Tibial artery (tissue), 4 donors: ENCODE results near the gene NEB.

Source experiments
- DNase-seq, 2 donors: peaks; one replicate each; pipeline ENCODE4 v3.0.0-alpha.2; 2019
- H3K27ac ChIP-seq, 2 donors: fragments of 200-600 bp; sonication (generic) in 1 of 2; 1 replicate in 1 of 2; 2 replicates in 1 of 2; pipeline ENCODE4 v1.5.1; 2018 to 2019; ENCODE audit warnings: mild to moderate bottlenecking in 1 of 2
- H3K27me3 ChIP-seq, 2 donors: fragments of 200-600 bp; sonication (generic) in 1 of 2; one replicate each; pipeline versions ENCODE4 v1.5.1 to v1.6.0; 2016 to 2019
- H3K36me3 ChIP-seq, 3 donors: fragments of 200-600 bp; sonication (generic) in 2 of 3; one replicate each; pipeline ENCODE4 v1.5.1; 2016 to 2019; ENCODE audit warnings: mild to moderate bottlenecking in 2 of 3
- H3K4me1 ChIP-seq, 4 donors: fragments of 200-600 bp; sonication (generic) in 2 of 4; 1 replicate in 3 of 4; 2 replicates in 1 of 4; pipeline ENCODE4 v1.5.1; 2016 to 2019
- H3K4me3 ChIP-seq, 2 donors: fragments of 200-600 bp; sonication (generic) in 1 of 2; 1 replicate in 1 of 2; 2 replicates in 1 of 2; pipeline ENCODE4 v1.5.1; 2018 to 2019; ENCODE audit warnings: mild to moderate bottlenecking in 2 of 2
- H3K9me3 ChIP-seq, 3 donors: fragments of 200-600 bp; sonication (generic) in 1 of 3; one replicate each; pipeline ENCODE4 v1.5.1; 2016 to 2019
- intact Hi-C: fragments of 100-400 bp; cut with DNase I; formaldehyde crosslinking; loops from one replicate; pipeline ENCODE4 v1.15.0; 2023; ENCODE audit warnings: low total_unique reads
- TF ChIP-seq, protein P1 (sequence below), 2 experiments: fragments of 200-600 bp in 1 of 2; fragments of 450-650 bp in 1 of 2; IDR thresholded peaks; one replicate each; pipeline ENCODE4 v1.5.1; 2017 to 2019; ENCODE audit warnings: antibody characterized with exemption in 2 of 2, mild to moderate bottlenecking in 1 of 2, moderate library complexity in 1 of 2

NEB gene

DNA sequence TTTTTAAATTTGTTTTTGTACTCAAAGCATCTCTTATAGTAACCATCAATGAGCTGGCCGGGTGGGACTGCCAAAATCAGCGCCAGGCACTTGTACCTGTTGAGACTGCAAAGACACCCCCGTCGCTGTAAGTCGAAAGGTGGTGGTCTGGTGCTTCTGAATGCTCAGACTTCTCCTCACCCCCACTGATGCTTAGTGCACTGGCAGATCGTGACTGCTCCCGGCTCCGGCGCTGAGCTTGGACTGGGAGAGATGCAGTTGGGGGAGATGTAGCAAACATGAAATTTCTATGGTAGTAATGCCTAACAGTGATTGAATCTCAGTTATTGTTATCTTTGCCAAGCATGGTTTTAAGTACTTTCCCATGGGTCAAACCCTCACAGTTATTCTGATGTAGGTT, 244.0 kb downstream of the NEB start:
- Histone ChIP-seq H3K9me3 (no peaks in the 10 kb centered on the region), H3K27ac (no peak overlapping the region), H3K36me3 (no peaks in the 10 kb centered on the region), H3K4me1 (no peaks in the 10 kb centered on the region), H3K27me3 (no peaks in the 10 kb centered on the region), H3K4me3 (no peak overlapping the region)
- DNase-seq = no peak
- TF ChIP-seq, protein P1, sequence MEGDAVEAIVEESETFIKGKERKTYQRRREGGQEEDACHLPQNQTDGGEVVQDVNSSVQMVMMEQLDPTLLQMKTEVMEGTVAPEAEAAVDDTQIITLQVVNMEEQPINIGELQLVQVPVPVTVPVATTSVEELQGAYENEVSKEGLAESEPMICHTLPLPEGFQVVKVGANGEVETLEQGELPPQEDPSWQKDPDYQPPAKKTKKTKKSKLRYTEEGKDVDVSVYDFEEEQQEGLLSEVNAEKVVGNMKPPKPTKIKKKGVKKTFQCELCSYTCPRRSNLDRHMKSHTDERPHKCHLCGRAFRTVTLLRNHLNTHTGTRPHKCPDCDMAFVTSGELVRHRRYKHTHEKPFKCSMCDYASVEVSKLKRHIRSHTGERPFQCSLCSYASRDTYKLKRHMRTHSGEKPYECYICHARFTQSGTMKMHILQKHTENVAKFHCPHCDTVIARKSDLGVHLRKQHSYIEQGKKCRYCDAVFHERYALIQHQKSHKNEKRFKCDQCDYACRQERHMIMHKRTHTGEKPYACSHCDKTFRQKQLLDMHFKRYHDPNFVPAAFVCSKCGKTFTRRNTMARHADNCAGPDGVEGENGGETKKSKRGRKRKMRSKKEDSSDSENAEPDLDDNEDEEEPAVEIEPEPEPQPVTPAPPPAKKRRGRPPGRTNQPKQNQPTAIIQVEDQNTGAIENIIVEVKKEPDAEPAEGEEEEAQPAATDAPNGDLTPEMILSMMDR (IDR thresholded peaks at IDR 0.05) = no peak
- intact Hi-C loops = no loop called here

DNA sequence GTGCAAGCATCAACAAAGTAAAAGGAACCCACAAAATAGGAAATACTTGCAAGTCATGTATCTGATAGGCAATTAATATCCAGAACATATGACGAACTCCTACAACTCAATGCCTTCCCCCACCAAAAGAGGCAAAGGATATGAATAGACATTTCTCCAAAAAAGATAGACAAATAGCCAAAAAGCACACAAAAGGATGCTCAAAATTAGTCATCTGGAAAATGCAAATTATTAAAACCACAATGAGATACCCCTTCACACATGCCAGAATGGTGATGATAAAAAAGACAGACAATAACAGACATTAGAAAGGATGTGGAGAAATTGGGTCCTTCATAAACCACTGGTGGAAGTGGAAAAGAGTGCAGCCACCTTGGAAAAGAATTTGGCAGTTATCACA, 248.2 kb downstream of the NEB start:
- no peak overlapping the region for H3K4me3 ChIP-seq
- peaks cover 14 to 22% (median 16%) of the 10 kb centered on the region in 3 donors for H3K36me3 ChIP-seq
- H3K27ac ChIP-seq = no peak overlapping the region
- intact Hi-C loops = no loop called here
- H3K4me1 ChIP-seq = no peaks in the 10 kb centered on the region
- no peaks in the 10 kb centered on the region for H3K9me3 ChIP-seq
- no peaks in the 10 kb centered on the region for H3K27me3 ChIP-seq
- TF ChIP-seq, protein P1 (IDR thresholded peaks at IDR 0.05) = no peak
- no peak for DNase-seq

DNA sequence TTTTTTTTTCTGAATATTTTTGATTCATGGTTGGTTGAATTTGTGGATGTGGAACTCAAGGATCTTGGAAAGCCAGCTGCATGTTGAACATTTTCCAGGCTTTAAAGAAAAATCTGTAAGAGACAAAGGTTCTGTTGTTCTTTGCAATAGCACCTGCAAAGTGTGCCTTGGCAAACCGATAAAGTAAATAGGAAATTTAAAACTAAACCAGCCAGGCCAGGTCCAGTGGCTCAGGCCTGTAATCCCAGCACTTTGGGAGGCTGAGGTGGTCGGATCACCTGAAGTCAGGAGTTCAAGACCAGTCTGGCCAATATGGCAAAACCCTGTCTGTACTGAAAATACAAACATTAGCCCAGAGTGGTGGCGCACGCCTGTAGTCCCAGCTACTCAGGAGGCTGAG, 250.2 kb downstream of the NEB start:
- Histone ChIP-seq H3K27me3 (no peaks in the 10 kb centered on the region), H3K27ac (no peak overlapping the region), H3K4me3 (no peak overlapping the region), H3K9me3 (no peaks in the 10 kb centered on the region), H3K4me1 (no peaks in the 10 kb centered on the region), H3K36me3 (peaks cover 16 to 22% (median 22%) of the 10 kb centered on the region in 3 donors)
- intact Hi-C loops = no loop called here
- TF ChIP-seq, protein P1 (IDR thresholded peaks at IDR 0.05) = no peak
- no peak for DNase-seq

DNA sequence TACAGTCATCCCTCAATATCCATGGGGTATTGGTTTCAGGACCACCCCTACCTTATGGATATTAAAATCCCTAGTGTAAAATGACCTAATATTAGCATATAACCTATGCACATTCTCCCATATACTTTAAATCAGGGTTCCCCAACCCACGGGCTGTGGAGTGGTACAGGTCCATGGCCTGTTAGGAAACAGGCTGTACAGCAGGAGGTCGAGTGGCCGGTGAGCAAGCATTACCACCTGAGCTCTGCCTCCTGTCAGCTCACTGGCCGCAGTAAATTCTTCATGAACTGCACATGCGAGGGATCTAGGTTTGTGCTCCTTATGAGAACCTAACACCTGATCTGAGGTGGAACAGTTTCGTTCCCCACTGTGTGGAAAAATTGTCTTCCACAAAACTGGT, 250.7 kb downstream of the NEB start:
- DNase-seq = no peak
- Histone ChIP-seq H3K9me3 (no peaks in the 10 kb centered on the region), H3K36me3 (peaks cover 16 to 22% (median 22%) of the 10 kb centered on the region in 3 donors), H3K4me1 (no peaks in the 10 kb centered on the region), H3K27ac (no peak overlapping the region), H3K4me3 (no peak overlapping the region), H3K27me3 (no peaks in the 10 kb centered on the region)
- intact Hi-C loops = no loop called here
- TF ChIP-seq, protein P1 (IDR thresholded peaks at IDR 0.05) = no peak

DNA sequence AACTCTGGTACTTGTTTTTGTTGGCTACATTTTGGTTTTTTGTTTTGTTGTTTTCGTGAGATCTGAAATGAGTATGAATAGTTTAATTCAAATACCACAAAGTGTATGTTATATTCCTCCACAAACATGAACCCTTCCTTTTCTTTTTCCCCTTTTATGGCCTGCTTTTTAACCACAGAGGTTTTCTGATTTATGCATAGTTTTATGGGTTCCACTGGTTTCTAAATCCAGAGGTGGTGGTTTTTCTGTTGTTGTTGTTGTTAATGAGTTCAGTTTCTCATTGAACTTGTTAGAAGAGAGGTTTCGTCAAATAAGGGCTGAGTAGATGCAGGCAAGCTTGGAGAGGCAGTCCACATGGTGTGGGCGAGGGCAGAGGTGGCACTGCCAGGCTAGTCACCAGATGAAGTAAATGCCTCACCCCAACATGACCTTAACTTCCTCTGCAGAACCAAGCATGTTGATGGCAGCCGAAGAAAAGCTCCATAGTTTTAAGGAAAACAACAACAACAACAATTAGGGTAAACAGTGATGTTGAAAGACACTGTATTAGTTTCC, 252.0 kb downstream of the NEB start:
- Histone ChIP-seq H3K4me3 (no peak overlapping the region), H3K9me3 (no peaks in the 10 kb centered on the region), H3K27ac (no peak overlapping the region), H3K4me1 (no peaks in the 10 kb centered on the region), H3K36me3 (peaks cover 16 to 32% (median 28%) of the 10 kb centered on the region in 3 donors), H3K27me3 (no peaks in the 10 kb centered on the region)
- DNase-seq = no peak
- TF ChIP-seq, protein P1 (IDR thresholded peaks at IDR 0.05) = no peak
- intact Hi-C loops = no loop called here

DNA sequence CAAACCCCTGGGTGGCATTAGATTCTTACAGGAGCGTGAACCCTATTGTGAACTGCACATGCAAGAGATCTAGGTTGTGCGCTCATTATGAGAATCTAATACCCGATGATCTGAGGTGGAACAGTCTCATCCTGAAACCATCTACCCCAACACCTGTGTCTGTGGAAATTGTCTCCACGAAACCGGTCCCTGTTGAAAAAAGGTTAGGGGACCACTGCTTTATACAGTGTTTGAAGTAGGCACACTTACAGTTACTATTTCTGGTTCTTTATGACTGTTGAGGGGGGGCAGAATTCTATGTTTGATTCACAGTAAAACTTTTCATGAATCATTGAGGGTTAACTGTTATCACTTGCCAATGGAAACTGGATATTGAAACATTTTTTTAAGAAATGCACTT, 252.5 kb downstream of the NEB start:
- no peaks in the 10 kb centered on the region for H3K4me1 ChIP-seq
- TF ChIP-seq, protein P1 (IDR thresholded peaks at IDR 0.05) = no peak
- intact Hi-C loops = no loop called here
- no peaks in the 10 kb centered on the region for H3K27me3 ChIP-seq
- no peak for DNase-seq
- peaks cover 16 to 37% (median 30%) of the 10 kb centered on the region in 3 donors for H3K36me3 ChIP-seq
- H3K27ac ChIP-seq = no peak overlapping the region
- no peak overlapping the region for H3K4me3 ChIP-seq
- no peaks in the 10 kb centered on the region for H3K9me3 ChIP-seq
